ENCODE results near the gene EIF1. TPM values are rescaled to one million over a fixed set of nuclear protein-coding genes. Genes with fewer than 3 reads are reported as not detected.

Gene EIF1
- polyA plus RNA-seq, 1 experiment: 251 TPM

DNA sequence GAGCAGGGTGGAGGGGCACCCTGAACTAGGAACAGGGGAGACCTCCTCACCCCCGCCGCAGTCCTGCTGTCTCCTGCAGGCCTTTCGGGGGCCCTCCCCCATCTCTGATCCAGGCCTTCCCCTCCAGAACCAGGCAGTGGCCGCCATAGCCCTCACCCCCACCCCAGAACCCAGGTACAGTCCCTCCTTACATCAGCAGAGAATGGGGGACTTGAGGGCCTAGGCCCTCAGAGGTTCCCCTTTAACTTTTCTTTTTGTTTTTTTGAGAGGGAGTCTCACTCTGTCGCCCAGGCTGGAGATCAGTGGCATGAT lies 50.1 kb downstream of the EIF1 start:
- Histone ChIP-seq H3K27me3 (ENCODE audit: control insufficient read depth, insufficient read depth, low read length) (peaks cover 23% of the 10 kb centered on the region), H3K36me3 (ENCODE audit: control insufficient read depth, insufficient read depth, low read length) (no peaks in the 10 kb centered on the region), H3K4me3 (ENCODE audit: low read depth, low read length) (no peak overlapping the region)
- POLR2A ChIA-PET: no interaction called here
- TF ChIP-seq CTCF (IDR thresholded peaks at IDR 0.05; ENCODE audit: insufficient read depth, low read depth, low read length): no peak
- CTCF ChIA-PET: interaction anchor here (0.7 to 14.6 kb wide), 3 partner anchors 10 to 62 kb away, joined by 4 to 125 read pairs (median 19); partner anchors contain the start of gene JUP
- no peak for DNase-seq (ENCODE audit: low read depth)

GRCh38 chr17:41739661-41740352 lies 51.1 kb downstream of the EIF1 start:
- peaks cover 16% of the 10 kb centered on the region for H3K27me3 ChIP-seq (ENCODE audit: control insufficient read depth, insufficient read depth, low read length)
- ChIA-PET CTCF (interaction anchor here (0.6 to 14.6 kb wide), 3 partner anchors 46 to 224 kb away, joined by 3 to 125 read pairs (median 19); partner anchors contain the start of gene JUP), POLR2A (no interaction called here)
- no peak overlapping the region for H3K4me3 ChIP-seq (ENCODE audit: low read depth, low read length)
- H3K36me3 ChIP-seq (ENCODE audit: control insufficient read depth, insufficient read depth, low read length): no peaks in the 10 kb centered on the region
- peak; percentile 56 for DNase-seq (ENCODE audit: low read depth)
- no peak for TF ChIP-seq CTCF (IDR thresholded peaks at IDR 0.05; ENCODE audit: insufficient read depth, low read depth, low read length)

GRCh38 chr17:41740506-41740905 lies 51.8 kb downstream of the EIF1 start:
- H3K36me3 ChIP-seq (ENCODE audit: control insufficient read depth, insufficient read depth, low read length): no peaks in the 10 kb centered on the region
- CTCF ChIA-PET: interaction anchor here (14.6 kb wide), 1 partner anchor 61 kb away, joined by 125 read pairs; no protein-coding TSS in a partner anchor
- DNase-seq (ENCODE audit: low read depth): no peak
- no peak for TF ChIP-seq CTCF (IDR thresholded peaks at IDR 0.05; ENCODE audit: insufficient read depth, low read depth, low read length)
- peaks cover 13% of the 10 kb centered on the region for H3K27me3 ChIP-seq (ENCODE audit: control insufficient read depth, insufficient read depth, low read length)
- POLR2A ChIA-PET: no interaction called here
- no peak overlapping the region for H3K4me3 ChIP-seq (ENCODE audit: low read depth, low read length)

GRCh38 chr17:41741709-41742108 lies 53.0 kb downstream of the EIF1 start:
- H3K4me3 ChIP-seq (ENCODE audit: low read depth, low read length): no peak overlapping the region
- CTCF ChIA-PET: interaction anchor here (0.8 to 14.6 kb wide), 2 partner anchors 10 to 59 kb away, joined by 5 to 125 read pairs; no protein-coding TSS in a partner anchor
- TF ChIP-seq CTCF (IDR thresholded peaks at IDR 0.05; ENCODE audit: insufficient read depth, low read depth, low read length): no peak
- H3K36me3 ChIP-seq (ENCODE audit: control insufficient read depth, insufficient read depth, low read length): no peaks in the 10 kb centered on the region
- DNase-seq (ENCODE audit: low read depth): no peak
- peaks cover 6% of the 10 kb centered on the region for H3K27me3 ChIP-seq (ENCODE audit: control insufficient read depth, insufficient read depth, low read length)
- POLR2A ChIA-PET: no interaction called here

Small RNAs within 50 kb of the gene (small RNA-seq; reads per million reads assigned to genes)
- gene RN7SL399P (ENCODE audit: insufficient read length, low read depth, low replicate concordance) (not detected), gene RNA5SP442 (ENCODE audit: insufficient read length, low read depth, low replicate concordance) (not detected)

Other genes starting within 250 kb of the EIF1 start
- 0.72 and 0.98 TPM in 2 replicates for gene KRT38, start 247.9 kb upstream of the EIF1 start, polyA plus RNA-seq (2011; rRNA removed)
- 0.38 and 0.40 TPM in 2 replicates for gene KRT32, start 221.5 kb upstream of the EIF1 start, polyA plus RNA-seq (2011; rRNA removed)
- not detected in 2 replicates for gene KRT35, start 207.7 kb upstream of the EIF1 start, polyA plus RNA-seq (2011; rRNA removed)
- gene KRT36, start 199.0 kb upstream of the EIF1 start, polyA plus RNA-seq (2011; rRNA removed): 0.04 TPM in 2 replicates
- gene KRT13, start 183.3 kb upstream of the EIF1 start, polyA plus RNA-seq (2011; rRNA removed): 0.17 and 0.27 TPM in 2 replicates
- gene KRT15, start 170.0 kb upstream of the EIF1 start, polyA plus RNA-seq (2011; rRNA removed): 2.0 and 2.7 TPM in 2 replicates
- 182 and 230 TPM in 2 replicates for gene KRT19, start 160.6 kb upstream of the EIF1 start, polyA plus RNA-seq (2011; rRNA removed)
- 0.04 TPM in 1 of 2 replicates, not detected in the other for gene KRT9, start 116.8 kb upstream of the EIF1 start, polyA plus RNA-seq (2011; rRNA removed)
- gene KRT14, start 102.0 kb upstream of the EIF1 start, polyA plus RNA-seq (2011; rRNA removed): 0.06 and 0.11 TPM in 2 replicates
- gene KRT16, start 76.1 kb upstream of the EIF1 start, polyA plus RNA-seq (2011; rRNA removed): 1.6 and 1.8 TPM in 2 replicates
- gene KRT17, start 64.3 kb upstream of the EIF1 start, polyA plus RNA-seq (2011; rRNA removed): 25.2 and 34.7 TPM in 2 replicates
- not detected in 2 replicates for gene GAST, start 23.4 kb downstream of the EIF1 start, polyA plus RNA-seq (2011; rRNA removed)
- gene HAP1, start 45.8 kb downstream of the EIF1 start, polyA plus RNA-seq (2011; rRNA removed): 0.05 and 0.10 TPM in 2 replicates
- gene JUP, start 97.8 kb downstream of the EIF1 start, polyA plus RNA-seq (2011; rRNA removed): 7.3 and 9.4 TPM in 2 replicates
- 64.4 and 82.8 TPM in 2 replicates for gene P3H4, start 123.1 kb downstream of the EIF1 start, polyA plus RNA-seq (2011; rRNA removed)
- gene FKBP10, start 124.1 kb downstream of the EIF1 start, polyA plus RNA-seq (2011; rRNA removed): 885 and 1,571 TPM in 2 replicates
- gene NT5C3B, start 147.3 kb downstream of the EIF1 start, polyA plus RNA-seq (2011; rRNA removed): 88.3 and 123 TPM in 2 replicates
- gene KLHL10, start 148.9 kb downstream of the EIF1 start, polyA plus RNA-seq (2011; rRNA removed): 0.15 and 0.74 TPM in 2 replicates
- 5.5 and 7.2 TPM in 2 replicates for gene KLHL11, start 176.5 kb downstream of the EIF1 start, polyA plus RNA-seq (2011; rRNA removed)
- gene ACLY, start 230.1 kb downstream of the EIF1 start, polyA plus RNA-seq (2011; rRNA removed): 118 and 170 TPM in 2 replicates
- gene ODAD4, start 241.7 kb downstream of the EIF1 start, polyA plus RNA-seq (2011; rRNA removed): 0.61 and 0.92 TPM in 2 replicates

Data from BJ (cell line).